GM18858 (cell line): ENCODE results near the gene SHMT1.
"Not testable (repeated sequence)": the region's sequence is repeated elsewhere in the genome, so short reads cannot be mapped to it uniquely, and the experiment has no call there.

Experiments
- ATAC-seq: cut with Tn5 transposase; IDR thresholded peaks from one replicate; pipeline ENCODE4 v1.9.1; 2021; ENCODE audit not compliant: unreplicated experiment

The SHMT1 gene

DNA sequence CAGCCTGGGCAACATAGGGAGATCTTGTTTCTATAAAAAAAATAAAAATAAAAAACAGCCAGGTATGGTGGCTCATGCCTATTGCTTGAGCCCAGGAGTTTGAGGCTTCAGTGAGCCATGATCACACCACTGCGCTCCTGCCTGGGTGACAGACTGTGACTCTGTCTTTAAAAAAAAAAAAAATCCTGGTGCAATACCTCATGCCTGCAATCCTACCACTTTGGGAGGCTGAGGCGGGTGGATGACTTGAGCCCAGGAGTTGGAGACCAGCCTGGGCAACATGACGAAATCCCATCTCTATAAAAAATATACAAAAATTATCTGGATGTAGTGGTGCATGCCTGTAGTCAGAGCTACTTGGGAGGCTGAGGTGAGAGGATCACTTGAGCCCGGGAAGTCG lies 15.3 kb upstream of the SHMT1 start:
- not testable (repeated sequence) for ATAC-seq

DNA sequence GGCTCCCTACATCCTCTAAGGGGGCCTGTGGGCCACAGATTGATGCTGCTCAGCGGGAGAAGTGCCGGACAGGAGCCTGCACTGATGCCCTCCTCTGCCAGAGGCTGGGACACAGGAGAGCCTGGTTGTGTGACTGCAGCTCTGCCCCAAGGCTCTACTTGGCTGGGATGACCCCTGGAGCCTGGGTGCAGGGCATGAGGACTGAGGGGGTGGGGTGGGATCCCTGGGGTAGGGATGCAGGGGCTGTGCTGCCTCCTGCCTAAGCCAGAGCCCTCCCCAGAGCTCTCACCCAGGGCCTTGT lies 14.8 kb upstream of the SHMT1 start:
- ATAC-seq: no peak

DNA sequence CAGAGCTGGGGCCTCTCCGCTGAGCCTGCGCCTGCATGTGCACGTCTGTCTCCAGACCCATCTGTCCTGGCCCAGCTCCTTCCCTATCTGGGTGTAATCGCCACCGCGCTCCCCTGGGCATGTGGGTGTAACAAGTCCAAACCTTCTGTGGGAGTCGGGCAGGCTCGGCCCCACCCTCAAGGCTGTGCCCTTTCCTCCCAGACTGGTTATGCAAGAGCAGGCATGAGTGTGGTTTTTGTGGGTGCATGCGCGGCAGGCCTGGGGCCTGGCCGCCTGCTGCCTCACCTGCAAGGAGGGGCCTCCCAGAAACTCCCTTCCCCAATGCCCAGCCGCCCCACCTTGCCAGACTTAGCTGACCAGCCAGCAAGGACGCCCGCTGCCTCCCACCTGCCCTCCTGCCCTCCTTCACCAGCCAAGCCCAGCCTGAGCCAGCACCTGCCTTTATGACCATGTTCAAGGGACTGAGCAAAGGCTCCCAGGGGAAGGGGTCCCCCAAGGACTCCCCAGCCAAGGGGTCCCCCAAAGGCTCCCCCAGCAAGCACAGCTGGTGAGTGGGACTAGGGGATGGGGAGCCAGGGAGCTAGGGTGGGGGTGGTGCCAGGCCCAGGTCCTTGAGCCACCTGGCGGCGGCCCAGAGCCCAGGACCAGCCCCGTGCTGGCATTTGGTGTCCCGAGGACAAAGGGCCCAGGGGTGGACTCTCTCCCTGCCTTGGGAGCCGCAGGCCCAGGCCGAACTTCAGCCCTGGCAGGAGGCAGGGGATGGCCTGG lies 14.3 kb upstream of the SHMT1 start, which contains the start of gene EVPLL:
Gene EVPLL, plus strand, starts transcription at position 342 of the 768 bp plus-strand sequence. CDS start 3,160 bp downstream, outside the sequence.
- ATAC-seq: no peak

- no peak for ATAC-seq
These were observed 10.9 kb upstream of the SHMT1 start for GRCh38 chr17:18374216-18374615.

DNA sequence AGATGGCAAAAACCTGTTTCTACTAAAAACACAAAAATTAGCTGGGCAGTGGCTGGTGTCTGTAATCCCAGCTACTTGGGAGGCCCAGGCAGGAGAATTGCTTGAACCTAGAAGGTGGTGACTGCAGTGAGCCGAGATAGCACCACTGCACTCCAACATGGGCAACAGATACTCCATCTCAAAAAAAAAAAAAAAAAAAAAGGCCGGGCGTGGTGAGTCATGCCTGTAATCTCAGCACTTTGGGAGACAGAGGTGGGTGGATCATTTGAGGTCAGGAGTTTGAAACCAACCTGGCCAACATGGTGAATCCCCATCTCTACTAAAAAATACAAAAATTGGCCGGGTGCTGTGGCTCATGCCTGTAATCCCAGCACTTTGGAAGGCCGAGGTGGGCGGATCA lies 9.8 kb upstream of the SHMT1 start:
- ATAC-seq: not testable (repeated sequence)

DNA sequence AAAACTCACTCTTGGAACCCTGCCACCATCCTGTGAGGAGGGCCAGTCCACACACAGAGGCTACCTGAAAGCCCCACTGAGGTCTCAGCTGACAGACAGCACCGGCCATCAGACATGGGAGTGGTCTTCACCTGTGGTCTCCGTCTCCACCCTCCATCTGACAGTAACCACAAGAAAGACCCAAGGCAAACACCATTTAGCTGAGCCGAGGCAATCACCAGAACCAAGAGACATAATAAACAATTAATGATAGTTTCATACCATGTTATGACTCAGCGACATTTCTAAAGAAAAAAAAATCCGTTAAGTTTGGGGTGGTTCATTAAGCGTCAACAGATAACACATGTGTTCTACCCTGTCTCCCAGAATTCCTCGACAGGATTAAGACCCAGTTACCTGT lies 8.1 kb upstream of the SHMT1 start:
- no peak for ATAC-seq

DNA sequence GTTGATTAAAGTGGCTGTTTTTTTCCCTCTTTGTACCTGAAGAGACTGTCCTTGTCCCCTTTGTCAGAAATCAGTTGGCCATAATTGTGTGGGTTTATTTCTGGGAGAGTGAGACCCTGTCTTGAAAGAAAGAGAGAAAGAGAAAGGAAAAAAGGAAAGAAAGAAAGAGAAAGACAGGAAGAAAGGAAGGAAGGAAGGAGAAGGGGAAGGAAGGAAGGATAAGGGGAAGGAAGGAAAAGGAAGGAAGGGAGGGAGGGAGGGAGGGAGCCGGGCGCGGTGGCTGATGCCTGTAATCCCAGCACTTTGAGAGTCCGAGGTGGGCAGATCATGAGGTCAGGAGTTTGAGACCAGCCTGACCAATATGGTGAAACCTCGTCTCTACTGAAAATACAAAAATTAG lies 7.4 kb upstream of the SHMT1 start:
- no peak for ATAC-seq

- no peak for ATAC-seq
These were observed 5.6 kb upstream of the SHMT1 start for GRCh38 chr17:18368946-18369345.

GRCh38 chr17:18364166-18364565 lies 816 bp upstream of the SHMT1 start:
- ATAC-seq: no peak

DNA sequence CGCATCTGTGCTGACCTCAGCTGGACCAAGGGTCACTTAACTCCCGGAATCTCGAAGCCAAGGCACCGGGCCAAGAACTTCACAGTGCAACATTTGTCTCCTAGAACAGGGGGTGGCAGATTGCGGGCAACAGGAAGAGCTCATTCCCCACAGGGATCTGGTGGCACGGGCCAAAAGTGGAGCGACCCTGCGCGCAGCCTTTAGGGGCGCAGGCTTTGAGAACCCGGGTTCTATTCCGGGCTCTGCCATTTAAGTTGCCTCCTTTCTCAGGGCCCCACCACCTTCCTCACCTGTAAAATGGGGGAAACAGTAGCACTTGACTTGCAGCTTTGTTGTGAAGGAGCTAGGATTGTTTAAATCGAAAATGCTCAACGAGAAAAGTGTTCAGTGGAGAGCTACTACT lies 651 bp downstream of the SHMT1 start:
- no peak for ATAC-seq

- ATAC-seq: no peak
These were observed 1.3 kb downstream of the SHMT1 start for GRCh38 chr17:18361837-18362697.

DNA sequence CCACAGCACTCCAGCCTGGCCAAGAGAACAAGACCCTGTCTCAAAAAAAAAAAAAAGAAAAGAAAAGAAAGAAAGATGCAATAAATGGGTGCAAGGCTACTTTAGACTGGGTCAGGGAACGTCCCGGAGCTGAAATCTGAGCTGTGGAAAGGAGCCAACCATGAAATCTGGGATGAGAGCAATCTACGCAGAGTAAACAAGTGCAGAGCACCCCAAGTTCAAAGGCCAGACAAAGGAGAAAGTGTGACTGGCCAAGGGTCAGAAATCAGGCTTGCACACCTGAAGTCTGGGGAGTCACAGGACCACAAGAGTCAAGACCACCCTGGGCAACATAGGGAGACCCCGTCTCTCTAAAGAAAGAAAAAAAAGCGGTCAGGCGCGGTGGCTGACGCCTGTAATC lies 2.8 kb downstream of the SHMT1 start:
- no peak for ATAC-seq

- no peak for ATAC-seq
These were observed 6.7 kb downstream of the SHMT1 start for GRCh38 chr17:18356624-18357023.

DNA sequence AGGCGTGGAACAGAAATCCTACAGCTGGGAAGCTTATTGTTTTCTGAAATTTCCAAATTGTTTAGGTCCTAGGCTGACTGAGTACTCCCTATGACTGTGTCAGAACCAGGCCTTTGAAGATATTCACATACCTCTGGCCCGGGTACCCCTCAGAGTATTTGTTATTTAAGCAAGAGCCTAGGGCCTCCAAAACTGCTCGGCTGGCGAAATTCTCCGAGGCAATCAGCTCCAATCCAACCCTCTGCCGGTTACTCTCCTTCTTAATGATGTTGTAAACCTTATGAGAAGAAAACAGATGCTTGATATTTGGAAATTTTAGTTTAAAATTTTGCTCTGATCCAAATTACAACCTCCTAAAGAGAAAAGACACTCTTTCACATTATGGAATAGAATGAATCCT lies 9.8 kb downstream of the SHMT1 start:
- ATAC-seq: no peak

GRCh38 chr17:18344021-18344420 lies 19.3 kb downstream of the SHMT1 start:
- no peak for ATAC-seq

DNA sequence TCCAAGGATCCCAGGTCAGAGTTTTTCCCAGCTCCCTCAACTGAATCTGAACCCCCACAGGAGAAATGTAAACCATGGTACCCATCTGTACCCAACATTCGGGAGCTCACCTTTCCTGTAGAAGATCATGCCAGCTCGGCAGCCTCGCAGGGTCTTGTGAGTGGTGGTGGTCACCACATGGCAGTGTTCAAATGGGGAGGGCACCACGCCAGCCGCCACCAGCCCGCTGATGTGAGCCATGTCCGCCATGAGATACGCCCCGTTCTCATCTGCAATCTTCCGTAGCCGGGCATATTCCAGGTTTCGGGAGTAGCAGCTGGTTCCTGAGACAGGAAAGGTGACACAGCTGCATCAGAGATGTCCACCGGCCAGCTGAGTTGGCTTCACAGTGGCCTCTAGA lies 23.4 kb downstream of the SHMT1 start:
- no peak for ATAC-seq

- ATAC-seq: not testable (repeated sequence)
These were observed 25.2 kb downstream of the SHMT1 start for GRCh38 chr17:18338158-18338557.

DNA sequence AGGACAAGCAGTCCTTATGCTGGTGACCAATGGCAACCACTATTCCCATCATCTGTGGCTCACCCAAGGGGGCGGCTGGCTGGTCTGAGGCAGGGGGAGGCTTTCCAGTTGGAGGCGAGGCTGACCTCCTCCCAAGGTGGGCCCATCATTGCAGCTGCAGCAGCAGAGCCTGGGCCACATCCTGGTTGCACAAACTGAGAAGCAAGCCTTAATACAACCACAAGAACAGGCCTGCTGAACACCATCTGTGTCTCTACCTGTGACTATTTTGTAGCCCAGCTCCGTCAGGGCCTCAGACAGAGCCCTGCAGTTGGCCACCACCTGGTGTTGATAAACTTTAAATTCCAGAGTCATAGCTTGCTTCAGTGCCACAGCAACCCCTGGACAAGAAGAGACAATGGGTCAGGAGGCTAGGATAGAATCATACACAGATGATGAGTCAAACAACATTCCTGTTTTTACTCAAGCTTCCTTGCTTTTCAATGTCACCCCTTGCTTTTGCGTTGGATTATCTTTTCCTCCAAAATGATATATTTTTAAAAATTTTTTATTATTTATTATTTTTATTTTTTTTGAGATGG lies 30.4 kb downstream of the SHMT1 start:
- no peak for ATAC-seq

GRCh38 chr17:18331879-18332278 lies 31.5 kb downstream of the SHMT1 start:
- ATAC-seq: no peak

GRCh38 chr17:18328643-18329204 lies 34.6 kb downstream of the SHMT1 start:
- no peak for ATAC-seq

- ATAC-seq: no peak
These were observed 35.8 kb downstream of the SHMT1 start for GRCh38 chr17:18327556-18327955.

GRCh38 chr17:18327093-18327492 lies 36.3 kb downstream of the SHMT1 start:
- no peak for ATAC-seq
